HEK293 (cell line): ENCODE results near the gene SEMA3D.

Source experiments
- CTCF ChIP-seq: fragments of 450-650 bp; formaldehyde crosslinking; IDR thresholded peaks from 2 replicates; pipeline ENCODE4 v1.5.1; 2016; ENCODE audit warnings: missing biosample characterization, missing genetic modification characterization
- HOXA7 ChIP-seq: sonication (generic); formaldehyde crosslinking; IDR thresholded peaks from 2 replicates; pipeline ENCODE4 v1.8.1; 2022; ENCODE audit warnings: missing genetic modification reagents, borderline replicate concordance
- ZNF510 ChIP-seq: fragments of 450-650 bp; formaldehyde crosslinking; IDR thresholded peaks from 2 replicates; pipeline ENCODE4 v1.5.1; 2018; ENCODE audit warnings: mild to moderate bottlenecking, missing genetic modification characterization, missing biosample characterization; ENCODE audit not compliant: insufficient replicate concordance
- ZNF785 ChIP-seq: fragments of 450-650 bp; formaldehyde crosslinking; IDR thresholded peaks from 2 replicates; pipeline ENCODE4 v1.5.1; 2016; ENCODE audit warnings: missing biosample characterization, missing genetic modification characterization

DNA sequence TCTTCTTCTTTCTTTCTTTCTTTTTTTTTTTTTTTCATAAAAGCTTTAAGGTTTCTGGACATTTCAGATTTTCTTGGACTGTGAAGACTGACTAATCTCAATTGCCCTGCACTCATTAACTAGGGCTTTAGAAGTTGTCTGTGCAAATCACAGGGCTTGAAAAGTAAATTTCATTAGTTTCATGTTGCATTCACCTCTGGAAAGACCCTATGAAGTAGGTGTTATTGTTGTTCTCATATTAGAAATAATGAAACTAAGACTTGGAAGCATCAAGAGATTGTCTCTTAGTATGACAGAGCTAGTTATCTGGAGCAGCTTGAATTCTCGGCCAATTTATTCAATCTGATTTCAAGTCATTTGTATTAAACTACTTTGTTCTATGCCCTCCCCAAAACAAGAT, 28.2 kb upstream of the SEMA3D start:
- no peak for TF ChIP-seq ZNF510 (tag by site-specific recombination)
- no peak for TF ChIP-seq ZNF785 (tag by site-specific recombination)
- TF ChIP-seq CTCF (tag by site-specific recombination): no peak
- no peak for TF ChIP-seq HOXA7 (CRISPR knock-in tag)
